ENCODE results near the gene TMEM69.
"Not testable (repeated sequence)": the region's sequence is repeated elsewhere in the genome, so short reads cannot be mapped to it uniquely, and the experiment has no call there.

The TMEM69 gene

GRCh38 chr1:45679123-45679522 is 8.9 kb upstream of the TMEM69 start:
- DNase-seq: no peak

- no peak for DNase-seq
Measured at GRCh38 chr1:45682942-45683341, 5.0 kb upstream of the TMEM69 start.

- no peak for DNase-seq
Measured at GRCh38 chr1:45684402-45684801, 3.6 kb upstream of the TMEM69 start.

GRCh38 chr1:45685308-45686014 is 2.5 kb upstream of the TMEM69 start:
- peak; percentile 18 for DNase-seq

- DNase-seq: peak; percentile 62
Measured at GRCh38 chr1:45686015-45686287, 2.0 kb upstream of the TMEM69 start.

GRCh38 chr1:45686288-45687013 is 1.5 kb upstream of the TMEM69 start, which contains the start of gene GPBP1L1:
Gene GPBP1L1 (minus strand): TSS chr1:45686533. CDS start chr1:45659087, 27,446 bp downstream.
- peak; percentile 98 for DNase-seq

- DNase-seq: peak; percentile 99
Measured at GRCh38 chr1:45687014-45687753, 797 bp upstream of the TMEM69 start.

- DNase-seq: not testable (repeated sequence)
Measured at GRCh38 chr1:45693811-45694210, 5.8 kb downstream of the TMEM69 start.

- no peak for DNase-seq
Measured at GRCh38 chr1:45694823-45695222, 6.8 kb downstream of the TMEM69 start.

- DNase-seq: no peak
Measured at GRCh38 chr1:45704637-45705036, 16.7 kb downstream of the TMEM69 start.

GRCh38 chr1:45713711-45714110 is 25.7 kb downstream of the TMEM69 start:
- DNase-seq: no peak

GRCh38 chr1:45716700-45717099 is 28.7 kb downstream of the TMEM69 start:
- no peak for DNase-seq

GRCh38 chr1:45717386-45717785 is 29.4 kb downstream of the TMEM69 start:
- not testable (repeated sequence) for DNase-seq

GRCh38 chr1:45718289-45718688 is 30.3 kb downstream of the TMEM69 start:
- no peak for DNase-seq

GRCh38 chr1:45721207-45721606 is 33.2 kb downstream of the TMEM69 start:
- no peak for DNase-seq

GRCh38 chr1:45722809-45723208 is 34.8 kb downstream of the TMEM69 start:
- DNase-seq: no peak

GRCh38 chr1:45723248-45723930 is 35.4 kb downstream of the TMEM69 start:
- no peak for DNase-seq

- DNase-seq: not testable (repeated sequence)
Measured at GRCh38 chr1:45726007-45726406, 38.0 kb downstream of the TMEM69 start.

GRCh38 chr1:45730075-45730779 is 42.2 kb downstream of the TMEM69 start:
- DNase-seq: no peak

- no peak for DNase-seq
Measured at GRCh38 chr1:45730780-45731319, 42.9 kb downstream of the TMEM69 start.

GRCh38 chr1:45739137-45739536 is 51.2 kb downstream of the TMEM69 start:
- DNase-seq: no peak

GRCh38 chr1:45739641-45740156 is 51.7 kb downstream of the TMEM69 start:
- DNase-seq: not testable (repeated sequence)

Data from CD4-positive, alpha-beta T cell treated with Interleukin-10 for 1 hour (primary cell).